ENCODE data around the gene APCDD1.

GRCh38 chr18:10453261-10453805 lies 1.1 kb upstream of the APCDD1 start:
- TF ChIP-seq CTCF (conservative IDR thresholded peaks at IDR 0.05; ENCODE audit: low read depth, low read length) (no peak), EZH2 (IDR thresholded peaks at IDR 0.05; ENCODE audit: borderline replicate concordance, low read depth, low read length, poor library complexity, severe bottlenecking) (no peak)
